Measurements from ENCODE around the gene CDC42. TPM values are rescaled to one million over a fixed set of nuclear protein-coding genes. Genes with fewer than 3 reads are reported as not detected.

The CDC42 gene
- total and polyA plus RNA-seq, 2 of the 13 experiments (the other 11 are each of a cell fraction or from before 2014, with no cell fraction given): 138 to 237 TPM

DNA sequence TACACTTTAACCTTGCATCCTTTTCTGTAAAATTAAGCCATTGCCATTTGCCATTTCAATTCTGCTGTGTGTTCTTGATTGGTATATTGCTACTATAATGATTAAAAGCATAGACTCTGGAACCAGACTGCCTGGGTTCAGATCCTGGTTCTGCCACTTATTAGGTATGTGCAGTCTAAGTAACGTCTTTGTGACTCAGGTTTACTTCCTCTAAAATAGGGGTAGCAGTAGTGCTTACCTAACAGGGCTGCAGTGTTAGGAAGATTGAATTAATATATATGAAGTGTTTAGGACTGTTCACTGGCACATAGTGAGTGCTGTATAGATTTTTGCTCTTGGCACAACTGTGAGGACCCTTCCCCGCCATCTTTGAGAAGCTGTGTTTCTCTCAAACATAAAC, 4.4 kb downstream of the CDC42 start:
- BruUV-seq (replicated peaks): no TSS peak
- H3K4me2 ChIP-seq (ENCODE audit: low read depth, low read length): no peak overlapping the region

DNA sequence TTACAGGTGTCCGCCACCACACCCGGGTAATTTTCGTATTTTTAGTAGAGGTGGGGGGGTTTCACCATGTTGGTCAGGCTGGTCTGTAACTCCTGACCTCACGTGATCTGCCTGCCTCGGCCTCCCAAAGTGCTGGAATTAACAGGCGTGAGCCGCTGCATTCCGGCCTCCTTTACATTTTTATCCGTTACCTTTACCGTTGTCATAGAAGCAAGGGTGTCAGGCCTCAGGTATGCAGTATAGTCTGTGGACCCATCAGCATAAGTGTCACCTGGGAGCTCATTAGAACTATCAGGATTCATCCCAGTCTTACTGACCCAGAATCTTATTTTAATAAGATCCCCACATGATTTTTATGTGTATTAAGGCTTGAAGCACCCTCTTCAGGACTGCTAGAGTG, 5.4 kb downstream of the CDC42 start:
- intact Hi-C loops (cut with micrococcal nuclease; ENCODE audit: unreplicated experiment): no loop called here
- ATAC-seq: no peak
- H4K20me1 ChIP-seq (ENCODE audit: insufficient read depth, low read length): peaks cover 90% of the 10 kb centered on the region
- FAIRE-seq: no peak
- POLR2A ChIA-PET: no interaction called here
- peaks cover 89% of the 10 kb centered on the region for H3K79me2 ChIP-seq (ENCODE audit: insufficient read depth, low read length)
- in situ Hi-C loops (cut with HindIII; ENCODE audit: extremely low pct_ligation_motif_present, low pct_unique_long_range_greater_than_20kb): no loop called here
- peaks cover 31% of the 10 kb centered on the region for H3K4me1 ChIP-seq (ENCODE audit: insufficient read depth, low read length)
- no peak overlapping the region for H3K27ac ChIP-seq (ENCODE audit: extremely low read length, insufficient read depth, low read length)
- WGBS (ENCODE audit: low lambda C conversion rate): 95% methylated on average over 10 of the region's 10 CpGs
- BruUV-seq (replicated peaks): no TSS peak
- H2AFZ ChIP-seq (ENCODE audit: low read length): no peak overlapping the region
- H3K9me3 ChIP-seq (ENCODE audit: low read length): no peaks in the 10 kb centered on the region
- CTCF ChIA-PET (ENCODE audit: low intra/inter-chr PET ratio, low total read pairs): no interaction called here
- H3K4me3 ChIP-seq (replicated peaks in 1 of 3; ENCODE audit: insufficient read depth in 1 of 3, low read depth in 2 of 3, low read length in 3 of 3): no peak overlapping the region
- no peaks in the 10 kb centered on the region; a peak in 1 of 5 replicates for H3K27me3 ChIP-seq (ENCODE audit: control insufficient read depth in 1 of 2, insufficient read depth in 2 of 2, low read length in 2 of 2)
- peaks cover 0 to 3% of the 10 kb centered on the region in 2 experiments; a peak in 1 of 5 replicates for H3K36me3 ChIP-seq (replicated peaks in 1 of 2; ENCODE audit: control insufficient read depth in 1 of 2, insufficient read depth in 2 of 2, low read length in 2 of 2)
- TF ChIP-seq ELF3 (CRISPR knock-in tag; IDR thresholded peaks at IDR 0.05) (no peak), HOXA9 (CRISPR knock-in tag; IDR thresholded peaks at IDR 0.05; ENCODE audit: borderline replicate concordance) (no peak), EED (CRISPR knock-in tag; IDR thresholded peaks at IDR 0.05) (no peak), ZKSCAN5 (CRISPR knock-in tag; IDR thresholded peaks at IDR 0.05) (no peak), ASH2L (IDR thresholded peaks at IDR 0.05; ENCODE audit: insufficient read length, low read depth, low read length) (no peak), ZMYM3 (CRISPR knock-in tag; IDR thresholded peaks at IDR 0.05) (no peak), TOE1 (CRISPR knock-in tag; IDR thresholded peaks at IDR 0.05) (no peak), ZNF782 (CRISPR knock-in tag; IDR thresholded peaks at IDR 0.05; ENCODE audit: borderline replicate concordance) (no peak), HDAC1 (CRISPR knock-in tag; IDR thresholded peaks at IDR 0.05) (no peak), ZNF546 (CRISPR knock-in tag; conservative IDR thresholded peaks at IDR 0.05) (no peak), MAFG (CRISPR knock-in tag; IDR thresholded peaks at IDR 0.05) (no peak), ZNF430 (CRISPR knock-in tag; IDR thresholded peaks at IDR 0.05) (no peak)
- no peak overlapping the region for H3K4me2 ChIP-seq (ENCODE audit: low read depth, low read length)
- H3K9ac ChIP-seq (ENCODE audit: insufficient read depth, low read depth, low read length): no peak overlapping the region
- no peak for DNase-seq (ENCODE audit: low spot score)

More for the DNA sequence above, 4.4 kb downstream of the CDC42 start:
- intact Hi-C loops (cut with micrococcal nuclease; ENCODE audit: unreplicated experiment): no loop called here
- H3K4me3 ChIP-seq (replicated peaks in 1 of 3; ENCODE audit: insufficient read depth in 1 of 3, low read depth in 2 of 3, low read length in 3 of 3): no peak overlapping the region
- ChIA-PET CTCF (ENCODE audit: low intra/inter-chr PET ratio, low total read pairs) (no interaction called here), POLR2A (no interaction called here)
- FAIRE-seq (no peak), ATAC-seq (no peak), DNase-seq (ENCODE audit: low spot score) (no peak)
- H3K9me3 ChIP-seq (ENCODE audit: low read length): no peaks in the 10 kb centered on the region
- peaks cover 0 to 3% of the 10 kb centered on the region in 2 experiments; a peak in 1 of 5 replicates for H3K36me3 ChIP-seq (replicated peaks in 1 of 2; ENCODE audit: control insufficient read depth in 1 of 2, insufficient read depth in 2 of 2, low read length in 2 of 2)
- H3K4me1 ChIP-seq (ENCODE audit: insufficient read depth, low read length): peaks cover 35% of the 10 kb centered on the region
- no peak overlapping the region for H2AFZ ChIP-seq (ENCODE audit: low read length)
- H3K79me2 ChIP-seq (ENCODE audit: insufficient read depth, low read length): peaks cover 80% of the 10 kb centered on the region
- no peak overlapping the region for H3K27ac ChIP-seq (ENCODE audit: extremely low read length, insufficient read depth, low read length)
- H4K20me1 ChIP-seq (ENCODE audit: insufficient read depth, low read length): peaks cover 81% of the 10 kb centered on the region
- TF ChIP-seq ZNF850 (CRISPR knock-in tag; conservative IDR thresholded peaks at IDR 0.05): no peak
- TF ChIP-seq ATF7 (IDR thresholded peaks at IDR 0.05): no peak
- no peak for TF ChIP-seq ATF7 (CRISPR knock-in tag; IDR thresholded peaks at IDR 0.05)
- TF ChIP-seq CBX2 (IDR thresholded peaks at IDR 0.05; ENCODE audit: low read depth, low read length): no peak
- no peak for TF ChIP-seq CBX2 (CRISPR knock-in tag; IDR thresholded peaks at IDR 0.05; ENCODE audit: low read depth)
- TF ChIP-seq EEA1 (CRISPR knock-in tag; IDR thresholded peaks at IDR 0.05; ENCODE audit: borderline replicate concordance): no peak
- TF ChIP-seq, protein P1, sequence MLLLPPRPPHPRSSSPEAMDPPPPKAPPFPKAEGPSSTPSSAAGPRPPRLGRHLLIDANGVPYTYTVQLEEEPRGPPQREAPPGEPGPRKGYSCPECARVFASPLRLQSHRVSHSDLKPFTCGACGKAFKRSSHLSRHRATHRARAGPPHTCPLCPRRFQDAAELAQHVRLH (CRISPR knock-in tag; IDR thresholded peaks at IDR 0.05; ENCODE audit: borderline replicate concordance, low read depth): no peak
- no peak for TF ChIP-seq ASH2L (IDR thresholded peaks at IDR 0.05; ENCODE audit: insufficient read length, low read depth, low read length)
- no peak for TF ChIP-seq ZNF790 (CRISPR knock-in tag; IDR thresholded peaks at IDR 0.05; ENCODE audit: borderline replicate concordance)
- no peak overlapping the region for H3K9ac ChIP-seq (ENCODE audit: insufficient read depth, low read depth, low read length)
- in situ Hi-C loops (cut with HindIII; ENCODE audit: extremely low pct_ligation_motif_present, low pct_unique_long_range_greater_than_20kb): no loop called here
- H3K27me3 ChIP-seq (ENCODE audit: control insufficient read depth in 1 of 2, insufficient read depth in 2 of 2, low read length in 2 of 2): no peaks in the 10 kb centered on the region; a peak in 1 of 5 replicates
- 90% methylated on average over 2 of the region's 2 CpGs for WGBS (ENCODE audit: low lambda C conversion rate)

Data from HepG2 (cell line).